Activated naive CD8-positive, alpha-beta T cell (primary cell): ENCODE measurements around the gene IL1RL2.

Experiments
- H3K27ac Mint-ChIP-seq: one replicate; pipeline ENCODE4 v1.8.0; 2021; ENCODE audit warnings: mixed read lengths
- H3K27me3 Mint-ChIP-seq: one replicate; pipeline ENCODE4 v1.8.0; 2021; ENCODE audit warnings: mixed read lengths
- H3K36me3 Mint-ChIP-seq: one replicate; pipeline ENCODE4 v1.8.0; 2021; ENCODE audit warnings: mixed read lengths
- H3K4me1 Mint-ChIP-seq: one replicate; pipeline ENCODE4 v1.8.0; 2021; ENCODE audit warnings: low read depth, mixed read lengths
- H3K4me3 Mint-ChIP-seq: one replicate; pipeline ENCODE4 v1.8.0; 2021; ENCODE audit warnings: mild to moderate bottlenecking, mixed read lengths
- H3K9me3 Mint-ChIP-seq: one replicate; pipeline ENCODE4 v1.8.0; 2021; ENCODE audit warnings: low read depth, mixed read lengths

The IL1RL2 gene

DNA sequence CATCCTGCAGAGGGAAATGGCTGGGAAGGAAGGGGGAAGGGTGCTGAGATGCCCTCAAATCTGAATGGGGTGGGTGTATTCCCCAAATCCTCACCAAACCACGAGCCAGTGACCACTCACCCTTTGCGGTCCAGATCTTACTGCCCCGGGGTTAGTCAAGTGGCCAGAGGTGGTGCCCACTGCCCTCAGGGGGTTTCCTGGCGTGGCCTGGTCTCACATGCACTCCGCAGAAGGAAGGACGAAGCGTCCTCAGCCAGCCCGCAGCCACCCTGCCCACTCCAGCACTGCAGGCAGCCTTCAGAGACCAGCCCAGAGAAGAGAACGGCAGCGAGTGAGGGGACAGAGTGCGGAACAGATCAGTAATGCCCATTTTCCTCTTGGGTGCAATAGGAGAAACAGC lies 50.4 kb downstream of the IL1RL2 start:
- Mint-ChIP-seq H3K4me3 (no peak overlapping the region), H3K36me3 (no peaks in the 10 kb centered on the region), H3K4me1 (peaks cover 45% of the 10 kb centered on the region), H3K27ac (no peak overlapping the region), H3K27me3 (no peaks in the 10 kb centered on the region), H3K9me3 (no peaks in the 10 kb centered on the region)

DNA sequence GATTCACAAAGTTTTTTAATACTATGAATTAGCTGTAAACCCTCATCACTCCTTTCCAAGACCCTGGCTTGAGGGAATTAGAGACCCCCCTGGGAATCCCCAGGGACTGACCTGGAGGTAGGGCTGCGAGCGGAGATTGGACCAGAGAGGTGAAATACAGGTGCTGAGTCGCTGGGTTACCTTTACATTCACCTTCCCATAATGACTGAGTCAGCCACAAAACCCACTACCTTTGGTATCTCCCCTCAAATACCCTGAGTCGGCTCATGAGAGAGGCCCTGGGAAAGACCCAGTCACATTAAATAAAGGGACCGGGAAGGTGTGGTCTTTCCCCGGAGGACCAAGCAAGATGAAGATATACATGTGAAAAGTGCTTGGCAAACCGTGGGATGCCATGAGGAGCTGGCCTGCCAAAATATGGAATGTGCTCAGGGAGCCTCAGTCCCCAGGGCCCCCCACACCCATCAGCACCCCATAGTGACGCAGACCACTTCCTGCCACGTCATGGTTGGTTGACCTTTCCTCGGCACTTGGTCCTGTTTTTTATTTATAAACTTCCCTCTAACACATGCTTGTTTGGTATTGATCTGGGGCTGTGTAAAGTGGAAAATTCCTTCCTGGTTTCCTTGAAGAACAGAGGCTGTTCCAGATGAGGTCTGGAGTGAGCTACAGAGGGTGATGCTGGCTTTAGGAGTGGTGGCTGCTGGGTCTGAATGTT lies 51.4 kb downstream of the IL1RL2 start:
- Mint-ChIP-seq H3K4me1 (peaks cover 45% of the 10 kb centered on the region), H3K27me3 (no peaks in the 10 kb centered on the region), H3K36me3 (no peaks in the 10 kb centered on the region), H3K4me3 (no peak overlapping the region), H3K27ac (peak overlapping the region; percentile 66), H3K9me3 (no peaks in the 10 kb centered on the region)

DNA sequence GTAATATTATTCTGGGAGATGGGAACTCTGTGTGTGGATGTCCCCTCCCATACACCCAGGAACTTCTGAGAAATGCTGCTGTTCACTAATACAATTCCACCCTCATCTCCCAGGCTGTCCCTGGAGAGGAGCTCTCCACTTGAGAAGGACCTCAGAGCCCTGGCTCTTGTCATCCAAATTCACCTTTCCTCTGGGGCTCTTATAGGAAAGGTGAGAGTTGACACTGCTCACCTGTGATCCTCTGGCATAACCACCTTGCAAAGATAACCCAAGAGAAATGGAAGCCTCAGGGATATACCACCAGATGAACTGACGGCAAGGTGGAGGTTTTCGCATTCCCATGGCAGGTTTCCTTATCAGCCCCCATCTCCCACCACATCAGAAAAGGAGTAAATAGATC lies 52.0 kb downstream of the IL1RL2 start:
- Mint-ChIP-seq H3K27ac (peak overlapping the region; percentile 66), H3K27me3 (no peaks in the 10 kb centered on the region)

DNA sequence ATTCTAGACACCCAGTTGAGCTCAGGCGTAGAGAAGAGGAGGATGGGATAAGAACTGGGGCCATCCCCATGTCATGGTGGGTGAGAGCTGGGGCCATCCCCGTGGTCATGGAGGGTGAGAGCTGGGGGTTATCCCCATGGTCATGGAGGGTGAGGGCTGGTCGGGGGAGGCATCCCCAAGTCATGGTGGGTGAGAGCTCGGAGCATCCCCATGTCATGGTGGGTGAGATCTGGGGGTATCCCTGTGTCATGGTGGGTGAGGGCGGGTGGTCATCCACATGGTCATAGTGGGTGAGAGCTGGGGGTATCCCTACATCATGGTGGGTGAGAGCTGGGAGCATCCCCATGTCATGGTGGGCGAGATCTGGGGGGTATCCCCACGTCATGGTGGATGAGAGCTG lies 52.5 kb downstream of the IL1RL2 start:
- no peaks in the 10 kb centered on the region for H3K27me3 Mint-ChIP-seq
- no peak overlapping the region for H3K4me3 Mint-ChIP-seq
- peaks cover 37% of the 10 kb centered on the region for H3K4me1 Mint-ChIP-seq
- no peaks in the 10 kb centered on the region for H3K36me3 Mint-ChIP-seq
- peak overlapping the region; percentile 43 for H3K27ac Mint-ChIP-seq
- H3K9me3 Mint-ChIP-seq: no peaks in the 10 kb centered on the region

More for the DNA sequence above, 52.0 kb downstream of the IL1RL2 start:
- Mint-ChIP-seq H3K4me3 (no peak overlapping the region), H3K4me1 (peaks cover 42% of the 10 kb centered on the region), H3K9me3 (no peaks in the 10 kb centered on the region), H3K36me3 (no peaks in the 10 kb centered on the region)

DNA sequence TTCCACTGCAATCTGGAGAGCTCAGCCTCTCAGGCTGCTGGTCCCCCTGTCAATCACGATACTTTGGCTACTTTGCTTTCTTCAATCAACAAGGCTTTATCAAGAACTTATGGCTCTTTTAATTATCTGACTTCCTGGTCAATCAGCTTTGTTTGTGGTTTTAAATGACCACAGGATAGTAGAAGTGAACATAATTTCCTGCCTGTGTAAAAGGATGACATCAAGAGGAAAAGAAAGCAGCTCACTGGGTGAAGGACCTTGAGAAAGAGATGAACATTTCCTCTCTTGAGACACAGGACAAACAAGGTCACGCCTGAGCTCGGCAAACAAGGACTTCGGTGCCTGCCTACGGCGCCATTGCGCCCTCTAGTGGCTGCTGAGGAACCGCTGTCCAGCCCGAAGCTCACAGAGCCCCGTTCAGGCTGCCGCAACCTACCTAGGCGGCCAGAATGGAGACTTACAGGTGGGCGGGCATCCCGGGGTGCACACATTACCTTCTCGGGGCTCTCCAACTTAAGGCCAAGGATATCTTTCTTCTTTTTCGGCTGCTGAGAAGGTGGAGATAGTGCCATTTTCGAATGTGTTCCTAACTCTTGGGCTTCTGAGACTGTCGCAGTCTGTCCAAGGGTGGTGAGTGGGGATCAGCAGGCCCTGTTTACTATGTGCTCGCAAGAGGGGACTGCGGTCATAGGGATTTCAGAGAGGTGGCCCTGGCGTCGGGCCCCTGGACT lies 54.0 kb downstream of the IL1RL2 start:
- Mint-ChIP-seq H3K27ac (peak overlapping the region; percentile 79), H3K9me3 (no peaks in the 10 kb centered on the region), H3K4me1 (peaks cover 28% of the 10 kb centered on the region), H3K27me3 (no peaks in the 10 kb centered on the region), H3K36me3 (no peaks in the 10 kb centered on the region), H3K4me3 (no peak overlapping the region)

DNA sequence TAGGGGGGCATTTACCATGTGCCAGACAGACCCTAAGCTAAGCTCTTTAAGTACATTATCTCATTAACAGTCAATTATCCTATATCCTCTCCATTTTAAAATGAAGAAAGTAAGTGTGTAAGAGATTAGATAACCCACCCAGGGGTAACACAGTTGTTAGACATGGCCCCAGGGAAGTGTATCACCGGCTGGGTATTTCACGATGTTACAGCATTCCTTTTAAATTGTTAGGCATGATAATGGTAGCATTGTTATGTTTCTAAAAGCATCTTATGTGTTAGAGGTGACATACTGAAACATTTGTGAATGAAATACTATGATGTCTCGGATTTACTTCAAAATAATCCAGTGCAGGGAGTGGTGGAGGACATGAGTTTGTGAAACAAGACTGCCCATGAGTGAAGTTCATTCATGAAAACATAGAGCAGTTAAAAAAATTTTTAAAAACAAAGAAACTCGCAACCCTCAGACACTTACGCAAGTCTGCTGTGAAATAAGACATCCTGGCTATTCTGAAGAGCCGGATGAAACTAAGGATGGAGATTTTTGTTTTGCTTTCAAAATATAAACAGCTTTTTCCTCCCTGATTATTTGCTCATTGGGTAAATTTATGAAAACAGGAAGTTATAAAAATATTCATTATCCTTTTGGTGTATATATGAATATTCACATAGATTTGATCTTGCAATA lies 54.9 kb downstream of the IL1RL2 start:
- Mint-ChIP-seq H3K4me3 (no peak overlapping the region), H3K27me3 (no peaks in the 10 kb centered on the region), H3K27ac (no peak overlapping the region), H3K36me3 (no peaks in the 10 kb centered on the region), H3K4me1 (peaks cover 28% of the 10 kb centered on the region), H3K9me3 (no peaks in the 10 kb centered on the region)

DNA sequence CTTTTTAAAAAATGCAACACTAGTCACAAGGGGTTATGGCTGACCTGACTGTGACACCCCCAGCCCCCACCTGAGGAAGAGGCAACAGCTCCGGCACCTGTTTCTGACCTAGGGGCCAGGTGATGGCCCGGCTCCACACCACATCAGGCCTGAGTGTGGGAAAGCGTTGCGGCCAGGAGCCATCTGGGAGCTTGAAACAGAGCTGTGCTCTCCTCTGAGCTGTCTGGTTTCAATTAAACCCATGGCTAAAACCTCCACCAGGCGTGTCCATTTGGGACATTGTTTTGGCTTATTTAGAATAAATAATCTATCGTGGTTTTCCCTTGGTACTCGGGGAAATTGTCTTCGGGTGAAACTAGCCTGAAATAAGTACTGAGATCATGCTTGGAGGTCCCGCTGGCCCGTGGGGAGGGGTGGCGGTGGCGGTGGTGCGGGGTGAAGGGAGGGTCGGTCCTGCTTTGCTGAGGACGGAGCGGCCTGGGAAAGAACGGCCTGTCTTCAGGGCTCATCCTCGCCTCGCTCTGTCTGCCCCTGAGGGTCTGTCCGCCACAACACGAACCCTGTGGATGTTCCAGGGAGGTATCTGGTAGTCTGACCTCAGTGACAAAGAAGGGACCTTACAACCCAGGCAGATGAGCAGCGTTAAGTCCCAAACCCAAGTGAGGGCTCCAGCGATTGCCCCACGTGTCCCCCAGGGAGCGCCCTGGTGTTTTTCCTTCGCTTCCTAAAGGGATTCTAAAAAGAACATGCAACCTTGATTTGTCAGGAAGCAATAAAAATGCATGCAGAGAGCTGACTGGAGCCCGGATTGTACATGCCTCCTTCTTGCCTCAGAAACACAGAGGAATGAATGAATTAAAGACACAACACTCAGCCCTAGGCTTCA lies 58.7 kb downstream of the IL1RL2 start:
- H3K27me3 Mint-ChIP-seq: no peaks in the 10 kb centered on the region
- H3K27ac Mint-ChIP-seq: no peak overlapping the region
- no peaks in the 10 kb centered on the region for H3K36me3 Mint-ChIP-seq
- peaks cover 7% of the 10 kb centered on the region for H3K4me1 Mint-ChIP-seq
- no peaks in the 10 kb centered on the region for H3K9me3 Mint-ChIP-seq
- no peak overlapping the region for H3K4me3 Mint-ChIP-seq

DNA sequence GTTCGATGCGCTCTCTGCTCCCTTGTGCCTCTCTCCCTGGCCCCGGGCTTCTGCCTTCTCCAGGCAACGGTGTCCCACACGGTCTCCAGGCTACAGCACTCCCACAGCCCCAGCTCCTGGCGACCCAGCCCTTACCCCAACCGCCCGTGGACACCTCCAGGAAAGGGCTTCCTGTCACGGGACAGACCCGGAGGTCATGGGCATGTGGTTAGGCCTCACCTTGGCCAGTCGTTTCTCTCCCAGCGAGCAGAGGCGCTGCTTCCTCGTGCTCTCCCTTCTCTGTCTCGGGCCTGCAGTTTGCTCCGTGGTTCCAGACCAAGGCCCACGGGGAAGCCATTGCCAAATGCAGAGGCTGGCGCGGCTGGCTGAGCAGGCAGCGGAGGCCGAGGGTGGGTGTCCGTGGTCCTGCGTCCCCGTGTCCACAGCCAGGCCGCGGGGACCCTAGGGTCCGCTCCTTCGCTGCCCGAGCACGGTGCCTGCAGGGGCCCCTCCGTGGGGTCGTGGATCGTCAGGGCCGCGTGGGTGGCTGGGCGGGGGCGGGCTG lies 63.5 kb downstream of the IL1RL2 start:
- no peaks in the 10 kb centered on the region for H3K27me3 Mint-ChIP-seq
- peaks cover 30% of the 10 kb centered on the region for H3K4me1 Mint-ChIP-seq
- no peak overlapping the region for H3K27ac Mint-ChIP-seq
- no peaks in the 10 kb centered on the region for H3K9me3 Mint-ChIP-seq
- no peaks in the 10 kb centered on the region for H3K36me3 Mint-ChIP-seq
- no peak overlapping the region for H3K4me3 Mint-ChIP-seq

DNA sequence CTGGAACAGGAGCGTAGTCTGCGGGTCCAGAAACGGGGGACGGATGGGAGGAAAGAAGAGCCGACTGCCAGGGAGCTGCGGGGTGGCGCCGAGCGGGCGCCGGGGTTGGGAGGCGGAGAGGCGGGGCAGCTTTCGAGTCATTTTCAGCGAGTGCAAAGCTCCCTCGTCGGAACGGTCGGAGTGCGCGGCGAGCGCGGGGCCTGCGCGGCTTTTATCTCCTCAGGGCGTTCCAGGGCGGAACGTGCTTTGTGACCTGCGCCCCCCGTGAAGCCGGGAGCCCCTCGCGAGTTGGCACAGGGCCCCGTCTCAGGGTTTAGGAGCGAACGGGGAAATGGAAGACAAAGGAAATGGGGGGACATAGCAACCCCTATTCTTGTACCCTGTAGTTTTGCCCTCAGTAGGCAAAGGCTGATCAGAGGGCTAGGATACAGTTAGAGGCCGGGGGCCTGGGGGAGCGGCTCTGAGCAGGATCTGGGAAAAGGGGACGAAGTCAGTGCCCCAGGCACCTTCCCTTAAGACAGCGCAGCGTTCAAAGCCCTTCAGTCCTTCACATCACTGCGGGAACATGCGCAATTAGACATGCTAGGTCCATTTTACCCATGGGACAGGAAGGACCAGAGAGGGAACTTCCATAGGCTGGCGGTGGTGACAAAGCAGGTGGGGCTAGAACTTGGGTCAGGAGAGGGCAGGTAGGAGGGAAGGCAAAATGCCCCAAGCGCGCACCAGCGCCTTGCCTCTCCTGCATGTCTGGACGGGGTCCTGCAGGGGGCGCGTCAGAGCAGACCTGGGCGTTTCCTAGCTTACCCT lies 64.4 kb downstream of the IL1RL2 start:
- Mint-ChIP-seq H3K9me3 (no peaks in the 10 kb centered on the region), H3K36me3 (no peaks in the 10 kb centered on the region), H3K27ac (peak overlapping the region; percentile 88)

DNA sequence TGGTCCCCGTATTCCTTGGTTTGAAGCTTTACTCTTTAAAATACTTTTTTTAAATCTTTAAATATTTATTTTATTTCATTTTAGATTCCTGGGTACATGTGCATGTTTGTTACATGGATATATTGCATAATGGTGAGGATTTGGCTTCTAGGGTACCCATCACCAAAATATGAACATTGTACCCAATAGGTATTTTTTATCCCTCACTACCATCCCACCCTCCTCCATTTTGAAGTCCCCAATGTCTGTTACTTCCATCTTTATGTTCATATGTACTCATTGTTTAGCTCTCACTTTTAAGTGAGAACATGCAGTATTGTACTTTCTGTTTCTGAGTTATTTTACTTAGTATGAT lies 65.0 kb downstream of the IL1RL2 start:
- Mint-ChIP-seq H3K9me3 (no peaks in the 10 kb centered on the region), H3K36me3 (no peaks in the 10 kb centered on the region), H3K27ac (no peak overlapping the region), H3K4me1 (peaks cover 35% of the 10 kb centered on the region), H3K4me3 (peak overlapping the region; percentile 38), H3K27me3 (no peaks in the 10 kb centered on the region)

More for the DNA sequence above, 64.4 kb downstream of the IL1RL2 start:
- Mint-ChIP-seq H3K4me1 (peaks cover 30% of the 10 kb centered on the region), H3K27me3 (no peaks in the 10 kb centered on the region), H3K4me3 (peak overlapping the region; percentile 90)

DNA sequence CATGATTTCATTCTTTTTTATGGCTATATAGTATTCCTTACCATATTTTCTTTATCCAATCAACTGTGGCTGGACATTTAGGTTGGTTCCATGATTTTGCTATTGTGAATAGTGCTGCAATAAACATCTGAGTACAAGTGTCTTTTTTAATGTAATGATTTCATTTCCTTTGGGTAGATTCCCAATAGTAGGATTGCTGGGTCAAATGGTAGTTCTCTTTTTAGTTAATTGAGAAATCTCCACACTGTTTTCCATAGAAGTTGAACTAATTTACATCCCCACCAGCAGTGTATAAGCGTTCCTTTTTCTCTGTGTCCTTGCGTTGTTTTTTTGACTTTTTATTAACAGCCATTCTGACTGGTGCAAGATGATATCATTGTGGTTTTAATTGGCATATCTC lies 65.4 kb downstream of the IL1RL2 start:
- Mint-ChIP-seq H3K36me3 (no peaks in the 10 kb centered on the region), H3K27ac (peak overlapping the region; percentile 58), H3K4me1 (peaks cover 39% of the 10 kb centered on the region), H3K4me3 (peak overlapping the region; percentile 38), H3K27me3 (no peaks in the 10 kb centered on the region), H3K9me3 (no peaks in the 10 kb centered on the region)

DNA sequence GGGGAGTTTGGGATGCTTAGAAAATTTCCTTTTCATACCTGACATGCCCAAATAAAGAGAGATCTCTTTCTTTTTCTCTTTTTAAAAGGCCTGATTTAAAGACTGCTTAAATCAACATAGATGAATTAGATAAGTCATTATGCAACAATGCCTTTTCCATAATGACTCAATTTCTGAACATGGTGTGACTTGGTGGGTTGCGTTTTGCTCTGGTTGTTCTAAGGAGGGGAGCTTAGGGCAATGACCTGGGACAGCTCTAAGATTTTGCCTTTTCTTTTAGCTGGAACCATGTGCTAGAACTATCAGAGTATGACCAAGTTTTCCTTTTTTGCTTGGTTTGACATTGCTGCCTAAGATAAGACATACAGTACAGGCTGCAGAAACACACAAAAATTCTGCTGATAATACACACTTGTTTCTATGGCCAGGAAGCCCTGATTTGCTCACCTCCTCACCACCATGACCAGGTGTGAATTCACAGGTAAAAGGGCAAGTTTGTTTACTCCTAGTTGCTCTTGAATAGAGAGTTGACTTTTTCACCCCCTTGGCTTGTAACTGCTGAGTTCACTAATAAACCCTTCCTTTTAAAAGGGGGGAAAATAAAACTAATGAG lies 66.4 kb downstream of the IL1RL2 start:
- H3K27ac Mint-ChIP-seq: peak overlapping the region; percentile 86
- H3K27me3 Mint-ChIP-seq: no peaks in the 10 kb centered on the region
- H3K36me3 Mint-ChIP-seq: no peaks in the 10 kb centered on the region
- H3K9me3 Mint-ChIP-seq: no peaks in the 10 kb centered on the region
- H3K4me1 Mint-ChIP-seq: peaks cover 48% of the 10 kb centered on the region
- H3K4me3 Mint-ChIP-seq: peak overlapping the region; percentile 36

DNA sequence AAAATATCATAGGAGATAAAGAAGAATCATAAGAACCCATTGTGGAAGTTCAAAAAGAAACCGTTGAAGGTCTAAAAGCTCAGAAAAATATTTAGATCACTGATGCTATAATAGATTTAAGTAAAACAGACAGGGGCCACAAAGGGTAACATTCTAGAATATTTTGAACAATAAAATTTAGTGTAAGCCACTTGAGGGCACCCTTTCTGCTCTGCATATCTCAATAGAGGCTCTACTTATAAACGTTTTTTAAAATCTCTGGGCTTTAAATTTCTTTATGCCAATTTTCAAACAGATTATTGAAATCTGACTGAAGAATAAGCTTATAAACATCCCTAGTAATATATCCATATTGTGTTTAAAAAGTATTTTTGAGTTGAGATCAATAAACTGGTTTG lies 66.9 kb downstream of the IL1RL2 start:
- H3K36me3 Mint-ChIP-seq: no peaks in the 10 kb centered on the region
- H3K27ac Mint-ChIP-seq: peak overlapping the region; percentile 86
- H3K4me3 Mint-ChIP-seq: no peak overlapping the region
- no peaks in the 10 kb centered on the region for H3K9me3 Mint-ChIP-seq
- H3K4me1 Mint-ChIP-seq: peaks cover 52% of the 10 kb centered on the region
- no peaks in the 10 kb centered on the region for H3K27me3 Mint-ChIP-seq
